Measurements from ENCODE around the gene LARGE1. TPM values are rescaled to one million over a fixed set of nuclear protein-coding genes. Genes with fewer than 3 reads are reported as not detected.

LARGE1 gene
- total RNA-seq, 2 experiments from 2014 or later = 0.81 to 2.0 TPM

GRCh38 chr22:33739516-33739915 lies 180.8 kb downstream of the LARGE1 start:
- no peak overlapping the region for H3K4me3 Mint-ChIP-seq
- DNase-seq = no peak
- no peaks in the 10 kb centered on the region for H3K4me1 Mint-ChIP-seq (ENCODE audit: low read depth)
- ChIA-PET CTCF (no interaction called here), POLR2A (no interaction called here)
- H3K27me3 Mint-ChIP-seq = no peaks in the 10 kb centered on the region
- H3K27ac Mint-ChIP-seq = no peak overlapping the region
- peaks cover 11% of the 10 kb centered on the region for H3K9me3 Mint-ChIP-seq
- no peaks in the 10 kb centered on the region for H3K36me3 Mint-ChIP-seq
- intact Hi-C loops (cut with micrococcal nuclease) = no loop called here

DNA sequence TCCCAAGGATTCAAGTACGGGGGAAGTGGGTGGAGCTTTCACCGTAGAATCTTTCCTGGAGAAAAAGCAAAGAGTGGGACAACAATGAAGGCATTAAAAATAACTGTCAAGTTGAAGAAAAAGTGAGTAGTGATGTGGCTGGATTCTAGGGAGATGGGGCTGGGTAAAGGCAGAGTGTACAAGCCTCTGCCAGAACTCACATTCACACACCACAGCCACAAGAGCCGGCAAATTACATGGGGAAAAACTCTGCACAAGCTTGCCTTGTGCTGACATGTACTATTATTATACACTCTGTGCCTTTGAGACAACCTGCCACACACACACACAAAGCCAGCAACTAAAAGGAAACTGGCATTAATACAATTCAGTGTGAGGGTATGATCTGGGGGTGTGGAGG lies 182.6 kb downstream of the LARGE1 start:
- DNase-seq = no peak
- Mint-ChIP-seq H3K4me3 (no peak overlapping the region), H3K36me3 (no peaks in the 10 kb centered on the region), H3K27me3 (no peaks in the 10 kb centered on the region), H3K27ac (no peak overlapping the region), H3K9me3 (peaks cover 8% of the 10 kb centered on the region), H3K4me1 (ENCODE audit: low read depth) (no peaks in the 10 kb centered on the region)
- CTCF ChIA-PET = no interaction called here
- intact Hi-C loops (cut with micrococcal nuclease) = no loop called here
- POLR2A ChIA-PET = no interaction called here

DNA sequence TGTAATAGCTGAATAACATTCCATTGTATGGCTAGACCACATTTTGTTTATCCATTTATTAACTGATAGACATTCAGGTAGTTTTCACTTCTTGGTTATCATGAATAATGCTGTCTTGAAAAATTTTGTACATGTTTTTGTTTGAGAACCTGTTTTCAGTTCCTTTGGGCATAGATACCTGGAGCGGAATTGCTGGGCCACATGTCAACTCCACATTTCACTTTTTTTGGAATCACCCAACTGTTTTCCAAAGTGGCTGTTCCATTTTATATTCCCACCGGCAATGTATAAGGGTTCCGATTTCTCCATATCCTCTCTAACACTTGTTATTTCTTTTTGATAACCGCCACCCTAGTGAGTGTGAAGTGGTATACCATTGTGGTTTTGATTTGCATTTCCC lies 184.3 kb downstream of the LARGE1 start:
- intact Hi-C loops (cut with micrococcal nuclease) = no loop called here

GRCh38 chr22:33728847-33729246 lies 191.4 kb downstream of the LARGE1 start:
- H3K9me3 Mint-ChIP-seq = peaks cover 9% of the 10 kb centered on the region
- no peaks in the 10 kb centered on the region for H3K27me3 Mint-ChIP-seq
- H3K27ac Mint-ChIP-seq = no peak overlapping the region
- POLR2A ChIA-PET = no interaction called here
- no peak for DNase-seq
- H3K36me3 Mint-ChIP-seq = no peaks in the 10 kb centered on the region
- no peak overlapping the region for H3K4me3 Mint-ChIP-seq
- CTCF ChIA-PET = no interaction called here
- intact Hi-C loops (cut with micrococcal nuclease) = no loop called here
- H3K4me1 Mint-ChIP-seq (ENCODE audit: low read depth) = no peaks in the 10 kb centered on the region

More for the DNA sequence above, 184.3 kb downstream of the LARGE1 start:
- Mint-ChIP-seq H3K36me3 (no peaks in the 10 kb centered on the region), H3K27me3 (no peaks in the 10 kb centered on the region), H3K4me3 (no peak overlapping the region), H3K4me1 (ENCODE audit: low read depth) (no peaks in the 10 kb centered on the region), H3K27ac (no peak overlapping the region), H3K9me3 (peaks cover 13% of the 10 kb centered on the region)
- no peak for DNase-seq
- POLR2A ChIA-PET = no interaction called here
- CTCF ChIA-PET = no interaction called here

DNA sequence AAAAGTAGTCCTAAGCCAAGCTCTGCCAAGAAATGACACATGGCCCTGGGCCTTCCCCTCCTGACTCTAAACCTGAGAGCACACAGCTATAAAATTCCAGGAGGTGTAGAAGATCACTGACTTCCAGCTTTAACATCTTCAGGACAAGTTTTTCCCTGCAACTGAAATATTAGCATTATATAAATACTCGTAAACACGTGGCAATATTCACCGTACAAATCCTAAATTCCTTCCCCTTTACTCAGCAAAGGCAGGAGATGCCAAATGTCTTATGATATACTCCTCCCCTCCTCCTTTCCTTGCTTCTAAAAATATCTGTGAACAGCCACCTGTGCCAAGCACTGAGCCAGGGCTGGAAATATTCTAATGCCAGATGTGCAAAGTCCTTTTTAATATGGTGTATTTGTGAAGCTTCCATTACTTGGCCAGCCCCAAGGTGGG lies 194.0 kb downstream of the LARGE1 start:
- ChIA-PET POLR2A (no interaction called here), CTCF (no interaction called here)
- intact Hi-C loops (cut with micrococcal nuclease) = no loop called here
- peaks cover 9% of the 10 kb centered on the region for H3K9me3 Mint-ChIP-seq
- no peak for DNase-seq
- no peak overlapping the region for H3K4me3 Mint-ChIP-seq
- H3K36me3 Mint-ChIP-seq = no peaks in the 10 kb centered on the region
- H3K27me3 Mint-ChIP-seq = no peaks in the 10 kb centered on the region
- H3K4me1 Mint-ChIP-seq (ENCODE audit: low read depth) = no peaks in the 10 kb centered on the region
- H3K27ac Mint-ChIP-seq = no peak overlapping the region

GRCh38 chr22:33723915-33724314 lies 196.4 kb downstream of the LARGE1 start:
- intact Hi-C loops (cut with micrococcal nuclease) = no loop called here
- Mint-ChIP-seq H3K4me3 (no peak overlapping the region), H3K4me1 (ENCODE audit: low read depth) (no peaks in the 10 kb centered on the region), H3K27ac (no peak overlapping the region), H3K27me3 (no peaks in the 10 kb centered on the region), H3K9me3 (peaks cover 15% of the 10 kb centered on the region), H3K36me3 (no peaks in the 10 kb centered on the region)
- ChIA-PET CTCF (no interaction called here), POLR2A (no interaction called here)
- no peak for DNase-seq

DNA sequence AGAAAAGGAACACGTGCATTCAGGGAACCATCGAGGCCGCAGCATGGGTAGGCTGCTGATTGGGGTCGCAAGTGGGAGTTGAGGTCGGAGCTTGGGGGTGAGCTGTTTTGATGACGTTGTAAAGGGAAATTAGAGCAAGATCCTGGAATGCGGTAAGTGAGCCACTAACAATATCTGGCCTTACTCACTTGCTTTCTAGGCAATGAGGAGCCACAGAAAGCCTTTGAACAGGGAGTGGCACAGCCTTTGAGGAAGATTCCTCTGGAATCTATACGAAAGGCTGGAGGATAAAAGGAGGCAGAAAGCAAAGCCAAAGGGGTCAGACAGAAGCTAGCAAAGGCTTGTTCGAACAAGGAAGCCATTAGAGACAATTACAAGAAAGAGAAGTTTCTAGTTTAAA lies 197.5 kb downstream of the LARGE1 start:
- intact Hi-C loops (cut with micrococcal nuclease) = no loop called here
- H3K36me3 Mint-ChIP-seq = no peaks in the 10 kb centered on the region
- no peaks in the 10 kb centered on the region for H3K4me1 Mint-ChIP-seq (ENCODE audit: low read depth)
- no peaks in the 10 kb centered on the region for H3K27me3 Mint-ChIP-seq
- ChIA-PET CTCF (no interaction called here), POLR2A (no interaction called here)
- no peak for DNase-seq
- H3K9me3 Mint-ChIP-seq = peaks cover 17% of the 10 kb centered on the region
- no peak overlapping the region for H3K27ac Mint-ChIP-seq
- H3K4me3 Mint-ChIP-seq = no peak overlapping the region

DNA sequence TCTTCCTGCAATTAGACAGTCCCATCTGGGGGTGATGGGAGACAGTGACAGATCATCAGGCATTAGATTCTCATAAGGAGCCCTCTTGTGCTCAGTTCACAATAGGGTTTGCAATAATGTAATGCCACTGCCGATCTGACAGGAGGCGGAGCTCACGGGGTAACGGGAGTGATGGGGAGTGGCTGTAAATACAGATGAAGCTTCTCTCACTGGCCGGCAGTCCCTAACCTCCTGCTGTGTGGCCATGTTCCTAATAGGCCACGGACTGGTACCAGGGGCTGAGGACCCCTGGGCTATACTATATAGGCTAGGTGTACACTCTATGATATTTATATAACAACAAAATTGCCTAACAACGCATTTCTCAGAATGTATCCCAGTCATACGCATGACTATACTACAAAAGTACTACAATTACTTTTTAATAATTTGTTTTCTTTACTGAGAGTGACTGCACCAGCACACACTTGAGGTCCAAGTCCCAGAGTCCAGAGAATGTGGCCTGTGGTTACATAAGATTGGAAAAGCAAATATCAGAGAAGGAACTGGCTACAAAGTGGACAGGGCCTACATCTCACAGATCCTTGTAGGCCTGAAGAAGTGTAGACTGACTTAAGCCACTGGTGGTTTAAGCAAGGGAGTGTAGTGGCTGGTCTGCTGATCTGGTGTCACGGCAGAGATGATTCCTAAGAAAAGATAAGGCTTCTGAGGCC lies 200.0 kb downstream of the LARGE1 start:
- intact Hi-C loops (cut with micrococcal nuclease) = no loop called here
- no peaks in the 10 kb centered on the region for H3K4me1 Mint-ChIP-seq (ENCODE audit: low read depth)
- no peak overlapping the region for H3K27ac Mint-ChIP-seq
- H3K36me3 Mint-ChIP-seq = no peaks in the 10 kb centered on the region
- no peak overlapping the region for H3K4me3 Mint-ChIP-seq
- H3K9me3 Mint-ChIP-seq = peaks cover 28% of the 10 kb centered on the region
- ChIA-PET POLR2A (no interaction called here), CTCF (no interaction called here)
- no peak for DNase-seq
- no peaks in the 10 kb centered on the region for H3K27me3 Mint-ChIP-seq

DNA sequence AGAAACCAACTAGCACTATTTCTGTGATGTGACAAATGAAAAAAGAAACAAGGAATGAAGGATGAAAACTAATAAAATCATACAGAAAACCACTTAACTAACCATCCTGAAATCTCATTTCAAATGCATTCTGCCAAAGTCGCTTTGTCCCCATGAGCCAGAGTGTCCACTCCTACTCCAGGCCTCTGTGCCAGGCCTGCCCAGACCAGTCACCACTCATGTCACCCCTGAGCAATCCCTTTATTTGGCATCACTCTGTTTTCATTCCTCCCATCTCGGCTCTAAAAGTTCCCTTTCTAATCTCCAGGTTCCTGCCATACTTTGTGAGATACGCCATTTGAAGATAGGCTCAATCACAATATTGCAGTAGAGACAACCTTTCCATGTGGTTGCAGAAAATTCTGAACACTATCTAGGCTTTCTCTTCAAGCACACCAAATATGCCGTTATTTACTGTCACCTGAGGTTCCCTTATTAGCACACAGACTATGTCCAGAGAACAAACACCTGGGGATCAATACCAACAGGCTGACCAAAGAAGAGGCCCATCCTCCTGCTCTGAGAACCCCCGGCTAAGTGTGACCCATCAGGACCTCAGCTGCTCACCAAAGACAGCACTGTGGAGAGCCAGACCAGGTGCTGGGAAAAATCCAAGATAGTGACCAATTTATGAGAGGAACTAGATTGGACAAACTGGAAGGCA lies 202.4 kb downstream of the LARGE1 start:
- H3K36me3 Mint-ChIP-seq = no peaks in the 10 kb centered on the region

GRCh38 chr22:33715237-33715985 lies 204.9 kb downstream of the LARGE1 start:
- intact Hi-C loops (cut with micrococcal nuclease) = no loop called here
- peaks cover 40% of the 10 kb centered on the region for H3K9me3 Mint-ChIP-seq
- no peak overlapping the region for H3K27ac Mint-ChIP-seq
- H3K27me3 Mint-ChIP-seq = no peaks in the 10 kb centered on the region
- no peak for DNase-seq
- no peaks in the 10 kb centered on the region for H3K4me1 Mint-ChIP-seq (ENCODE audit: low read depth)
- H3K4me3 Mint-ChIP-seq = no peak overlapping the region
- ChIA-PET CTCF (no interaction called here), POLR2A (no interaction called here)
- no peaks in the 10 kb centered on the region for H3K36me3 Mint-ChIP-seq

More for the DNA sequence above, 202.4 kb downstream of the LARGE1 start:
- Mint-ChIP-seq H3K4me3 (no peak overlapping the region), H3K9me3 (peaks cover 45% of the 10 kb centered on the region), H3K4me1 (ENCODE audit: low read depth) (no peaks in the 10 kb centered on the region), H3K27me3 (no peaks in the 10 kb centered on the region), H3K27ac (no peak overlapping the region)
- ChIA-PET POLR2A (no interaction called here), CTCF (no interaction called here)
- DNase-seq = no peak
- intact Hi-C loops (cut with micrococcal nuclease) = no loop called here

DNA sequence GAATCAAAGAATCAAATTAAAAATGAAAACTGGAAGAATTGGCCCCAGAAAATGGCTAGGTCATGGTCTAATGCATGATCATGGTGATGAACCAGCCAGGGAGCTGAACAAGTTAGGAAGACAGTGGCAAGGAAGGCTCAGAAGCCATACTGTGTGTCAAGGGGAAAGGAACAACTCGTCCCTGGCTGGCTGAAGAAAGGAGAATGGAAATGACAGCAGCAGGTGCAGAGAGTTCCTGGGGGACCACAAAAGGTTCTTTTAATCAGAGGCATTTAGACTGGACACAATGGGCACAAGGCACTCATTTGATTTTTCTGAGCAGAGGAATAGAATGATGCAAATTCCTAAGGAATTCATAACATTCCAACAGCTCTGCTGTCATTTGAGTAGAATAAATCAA lies 209.9 kb downstream of the LARGE1 start:
- Mint-ChIP-seq H3K4me3 (no peak overlapping the region), H3K9me3 (peaks cover 27% of the 10 kb centered on the region), H3K4me1 (ENCODE audit: low read depth) (no peaks in the 10 kb centered on the region), H3K27me3 (no peaks in the 10 kb centered on the region), H3K36me3 (no peaks in the 10 kb centered on the region), H3K27ac (no peak overlapping the region)
- no peak for DNase-seq
- intact Hi-C loops (cut with micrococcal nuclease) = no loop called here
- CTCF ChIA-PET = no interaction called here
- POLR2A ChIA-PET = interaction anchor here (0.6 kb wide), 1 partner anchor 804 kb away, joined by 3 read pairs; no protein-coding TSS in a partner anchor

GRCh38 chr22:33707581-33707980 lies 212.7 kb downstream of the LARGE1 start:
- H3K4me3 Mint-ChIP-seq = no peak overlapping the region
- POLR2A ChIA-PET = no interaction called here
- H3K4me1 Mint-ChIP-seq (ENCODE audit: low read depth) = no peaks in the 10 kb centered on the region

More at GRCh38 chr22:33707581-33707980, 212.7 kb downstream of the LARGE1 start:
- Mint-ChIP-seq H3K27me3 (no peaks in the 10 kb centered on the region), H3K36me3 (no peaks in the 10 kb centered on the region), H3K9me3 (peaks cover 12% of the 10 kb centered on the region), H3K27ac (no peak overlapping the region)
- intact Hi-C loops (cut with micrococcal nuclease) = no loop called here
- DNase-seq = no peak
- CTCF ChIA-PET = no interaction called here

Data from activated CD4-positive, alpha-beta memory T cell treated with anti-CD3 and anti-CD28 coated beads for 36 hours (primary cell).